ENCODE results near the gene ERBIN. TPM values are rescaled to one million over a fixed set of nuclear protein-coding genes. Genes with fewer than 3 reads are reported as not detected.

ERBIN gene
- total RNA-seq, 1 donor = 19.4 TPM

GRCh38 chr5:66118304-66118703 lies 191.9 kb downstream of the ERBIN start:
- no peak for DNase-seq (ENCODE audit: low read depth in 2 of 3, low spot score in 2 of 3)

- DNase-seq (ENCODE audit: low read depth in 2 of 3, low spot score in 2 of 3) = no peak
Observed at GRCh38 chr5:66122379-66123034, 196.1 kb downstream of the ERBIN start.

- no peak for DNase-seq (ENCODE audit: low read depth in 2 of 3, low spot score in 2 of 3)
Observed at GRCh38 chr5:66129144-66129543, 202.8 kb downstream of the ERBIN start.

- DNase-seq (ENCODE audit: low read depth in 2 of 3, low spot score in 2 of 3) = no peak
Observed at GRCh38 chr5:66130493-66130892, 204.1 kb downstream of the ERBIN start.

Small RNA genes lying within 50 kb of the gene (small RNA-seq; reads per million reads assigned to genes)
- gene RF00598 = not detected

Other genes with a start within 250 kb of the ERBIN start
- gene SGTB, start 204.5 kb upstream of the ERBIN start, total RNA-seq = 2.7 TPM
- gene NLN, start 204.4 kb upstream of the ERBIN start, total RNA-seq = 11.6 TPM
- gene SREK1, start 217.7 kb downstream of the ERBIN start, total RNA-seq = 70.6 TPM